Panc1 (cell line): ENCODE data around the gene TGFBR1. TPM values are rescaled to one million over a fixed set of nuclear protein-coding genes. Genes with fewer than 3 reads are reported as not detected.

ENCODE experiments used
- ATAC-seq: fragments of 200-7000 bp; cut with Tn5 transposase; 2 replicates; pipeline ENCODE4 v1.9.1; 2020; ENCODE audit warnings: mild to moderate bottlenecking, moderate library complexity
- BruUV-seq: library from RNA; stranded (reverse); fragments of 400-500 nt; replicated peaks from 2 replicates; lab custom pipeline; 2021; lab: Mats Ljungman, UMichigan
- CTCF ChIA-PET: fragments of 300-600 bp; sonication (Branson Sonifier 250); formaldehyde crosslinking; loops from one replicate; lab custom pipeline; 2022; ENCODE audit warnings: antibody characterized with exemption; lab: Charles Lee
- POLR2A ChIA-PET: fragments of 300-600 bp; sonication (Branson Sonifier 250); formaldehyde crosslinking; loops from one replicate; lab custom pipeline; 2022; ENCODE audit warnings: antibody characterized with exemption; lab: Charles Lee
- DNase-seq: peaks from one replicate; pipeline ENCODE4 v3.0.0-alpha.2; 2010; ENCODE audit warnings: low read depth, low spot score
- H3K27ac ChIP-seq: 2 replicates; pipeline ENCODE4 v1.5.1; 2011; ENCODE audit warnings: mild to moderate bottlenecking, low read length, inconsistent platforms
- H3K27me3 ChIP-seq: fragments of 200-500 bp; sonication (Bioruptor generic); 2 replicates; pipeline ENCODE4 v1.6.0; 2014; ENCODE audit warnings: low read length, inconsistent platforms; ENCODE audit not compliant: control insufficient read depth, insufficient read depth
- H3K36me3 ChIP-seq: fragments of 200-500 bp; sonication (Bioruptor generic); 2 replicates; pipeline ENCODE4 v1.5.1; 2014; ENCODE audit warnings: inconsistent platforms, mild to moderate bottlenecking, low read length, moderate library complexity; ENCODE audit not compliant: control insufficient read depth, insufficient read depth
- H3K4me1 ChIP-seq: 2 replicates; pipeline ENCODE4 v1.5.1; 2011; ENCODE audit warnings: inconsistent platforms, mild to moderate bottlenecking, low read length, moderate library complexity; ENCODE audit not compliant: control insufficient read depth, insufficient read depth
- H3K4me3 ChIP-seq, 2 experiments: 2 replicates each; pipeline ENCODE4 v1.5.1; 2011 to 2012; ENCODE audit warnings: low read depth in 2 of 2, low read length in 2 of 2, mild to moderate bottlenecking in 2 of 2, inconsistent platforms in 1 of 2, moderate library complexity in 1 of 2
- H3K9me3 ChIP-seq: fragments of 200-500 bp; sonication (Bioruptor generic); 2 replicates; pipeline ENCODE4 v1.5.1; 2014; ENCODE audit warnings: low read depth, mild to moderate bottlenecking, inconsistent platforms, low read length, moderate library complexity; ENCODE audit not compliant: control insufficient read depth, insufficient read depth
- CTCF ChIP-seq: fragments of 450-650 bp; IDR thresholded peaks from 2 replicates; pipeline ENCODE4 v1.5.1; 2017; ENCODE audit warnings: mild to moderate bottlenecking
- POLR2AphosphoS5 ChIP-seq: IDR thresholded peaks from 2 replicates; pipeline ENCODE4 v1.6.1; 2012; ENCODE audit warnings: mild to moderate bottlenecking, low read depth, low read length, moderate library complexity
- REST ChIP-seq, 2 experiments: IDR thresholded peaks; 2 replicates each; pipeline ENCODE4 v1.6.1; 2011 to 2012; ENCODE audit warnings: low read depth in 2 of 2, control low read depth in 1 of 2, low read length in 1 of 2, mild to moderate bottlenecking in 1 of 2, moderate library complexity in 1 of 2; ENCODE audit not compliant: insufficient read depth in 1 of 2
- SIN3A ChIP-seq: IDR thresholded peaks from 2 replicates; pipeline ENCODE4 v1.6.1; 2012; ENCODE audit warnings: low read depth, mild to moderate bottlenecking, low read length, moderate library complexity, borderline replicate concordance; ENCODE audit not compliant: insufficient read depth
- TCF7L2 ChIP-seq: IDR thresholded peaks from 2 replicates; pipeline ENCODE4 v1.6.1; 2011; ENCODE audit warnings: mild to moderate bottlenecking, low read depth, low read length, inconsistent platforms
- in situ Hi-C: cut with HindIII; loops from 2 replicates; pipeline ENCODE4 v1.10.0; 2016; ENCODE audit warnings: low sequenced_read_pairs, low pct_unique_long_range_greater_than_20kb
- intact Hi-C: fragments of 100-400 bp; cut with micrococcal nuclease; formaldehyde crosslinking; loops from one replicate; pipeline ENCODE4 v1.10.0; 2022; ENCODE audit not compliant: unreplicated experiment
- total RNA-seq: library from RNA; stranded (reverse); gene quantifications from one replicate; pipeline ENCODE4 v1.2.1, GENCODE V29; 2021; ENCODE audit not compliant: unreplicated experiment

Gene TGFBR1
- total RNA-seq, 1 experiment from 2014 or later: 22.2 TPM

GRCh38 chr9:99143655-99144054, 38.7 kb downstream of the TGFBR1 start:
- Histone ChIP-seq H3K27ac (no peak overlapping the region), H3K4me3 (no peak overlapping the region), H3K9me3 (no peaks in the 10 kb centered on the region), H3K4me1 (no peaks in the 10 kb centered on the region), H3K36me3 (no peaks in the 10 kb centered on the region), H3K27me3 (no peaks in the 10 kb centered on the region)
- TF ChIP-seq POLR2AphosphoS5 (no peak), SIN3A (no peak), REST (IDR thresholded peaks at IDR 0.05; ENCODE audit: insufficient read depth in 1 of 2, low read depth in 2 of 2, low read length in 1 of 2) (no peak), TCF7L2 (no peak), CTCF (no peak)
- ATAC-seq (no peak), DNase-seq (no peak)
- no TSS peak for BruUV-seq
- CTCF ChIA-PET: no interaction called here
- in situ Hi-C loops (no loop called here), intact Hi-C loops (loop anchor here (5.0 kb wide), 1 partner anchor 296 kb away; no protein-coding TSS in a partner anchor)
- POLR2A ChIA-PET: no interaction called here

GRCh38 chr9:99144966-99145365, 40.1 kb downstream of the TGFBR1 start:
- in situ Hi-C loops (no loop called here), intact Hi-C loops (loop anchor here (5.0 kb wide), 1 partner anchor 298 kb away; no protein-coding TSS in a partner anchor)
- no peaks in the 10 kb centered on the region for H3K4me1 ChIP-seq
- CTCF ChIA-PET: no interaction called here
- no peak overlapping the region for H3K27ac ChIP-seq
- no peaks in the 10 kb centered on the region for H3K9me3 ChIP-seq
- no peak for TF ChIP-seq REST (IDR thresholded peaks at IDR 0.05; ENCODE audit: insufficient read depth in 1 of 2, low read depth in 2 of 2, low read length in 1 of 2)
- TF ChIP-seq SIN3A: no peak
- no peak for TF ChIP-seq TCF7L2
- TF ChIP-seq CTCF: no peak
- TF ChIP-seq POLR2AphosphoS5: no peak
- H3K27me3 ChIP-seq: no peaks in the 10 kb centered on the region
- POLR2A ChIA-PET: no interaction called here
- no peak overlapping the region for H3K4me3 ChIP-seq
- BruUV-seq: no TSS peak
- no peak for ATAC-seq
- no peaks in the 10 kb centered on the region for H3K36me3 ChIP-seq
- no peak for DNase-seq
